ENCODE data around the gene MTUS2. TPM values are rescaled to one million over a fixed set of nuclear protein-coding genes. Genes with fewer than 3 reads are reported as not detected.

The MTUS2 gene
- total and polyA plus RNA-seq, 2 of the 8 experiments (the other 6 are each of a cell fraction or from before 2014, with no cell fraction given), result 0.18 to 0.80 TPM

- WGBS, 2 experiments (ENCODE audit: extremely low coverage in 1 of 2, insufficient coverage in 1 of 2, insufficient read length in 1 of 2, insufficient replicate concordance in 2 of 2, low coverage in 1 of 2, low lambda C conversion rate in 2 of 2, missing lambda C conversion rate in 1 of 2), result 100% methylated on average over 2 of the region's 2 CpGs; no CpG with 5 or more reads in 1 of the 2 experiments
- Histone ChIP-seq H3K4me2 (ENCODE audit: insufficient read depth in 1 of 2, low read depth in 2 of 2, low read length in 2 of 2) (no peak overlapping the region), H3K23ac (ENCODE audit: insufficient read length) (no peak overlapping the region), H3K79me1 (ENCODE audit: low read depth, low read length) (no peaks in the 10 kb centered on the region), H2BK120ac (replicated peaks; ENCODE audit: low read depth, low read length) (no peak overlapping the region), H3K23me2 (ENCODE audit: low read depth, low read length) (no peaks in the 10 kb centered on the region), H3K36me3 (ENCODE audit: control insufficient read depth in 2 of 4, insufficient read depth in 4 of 4, low read length in 3 of 4) (no peaks in the 10 kb centered on the region), H3K27ac (ENCODE audit: low read depth, low read length) (no peak overlapping the region), H3K14ac (ENCODE audit: insufficient read length) (no peak overlapping the region), H3K4ac (replicated peaks; ENCODE audit: insufficient read length, low read depth, low read length) (no peak overlapping the region), H3K56ac (replicated peaks; ENCODE audit: insufficient read length, low read depth, low read length) (no peak overlapping the region), H3K9ac (replicated peaks in 1 of 4; ENCODE audit: extremely low read depth in 1 of 4, low read depth in 3 of 4, low read length in 3 of 4) (no peak overlapping the region), H4K91ac (replicated peaks; ENCODE audit: insufficient read length, low read length) (no peak overlapping the region), H2BK15ac (ENCODE audit: low read length) (no peak overlapping the region), H3K79me2 (ENCODE audit: control insufficient read depth in 1 of 2, insufficient read depth in 2 of 2, low read length in 2 of 2) (no peaks in the 10 kb centered on the region), H3K27me3 (replicated peaks in 1 of 4; ENCODE audit: control insufficient read depth in 3 of 4, extremely low read depth in 1 of 4, insufficient read depth in 3 of 4, low read length in 3 of 4) (no peaks in the 10 kb centered on the region), H2BK20ac (ENCODE audit: low read length) (no peak overlapping the region), H2AFZ (ENCODE audit: low read length) (no peak overlapping the region), H2BK12ac (ENCODE audit: low read depth, low read length) (no peak overlapping the region), H4K8ac (ENCODE audit: extremely low read depth, insufficient read depth, low read length) (no peak overlapping the region), H3K4me3 (ENCODE audit: extremely low read depth in 1 of 4, insufficient read depth in 2 of 4, low read depth in 3 of 4, low read length in 4 of 4) (no peak overlapping the region), H3K4me1 (replicated peaks in 1 of 4; ENCODE audit: control insufficient read depth in 3 of 4, insufficient read depth in 4 of 4, low read length in 3 of 4) (no peaks in the 10 kb centered on the region), H4K5ac (ENCODE audit: insufficient read length, low read depth, low read length) (no peak overlapping the region), H3K18ac (ENCODE audit: extremely low read depth, low read length) (no peak overlapping the region), H3K9me3 (ENCODE audit: insufficient read depth in 2 of 2, low read depth in 1 of 2, low read length in 1 of 2) (no peaks in the 10 kb centered on the region), H4K20me1 (replicated peaks in 1 of 2; ENCODE audit: control insufficient read depth in 1 of 2, insufficient read depth in 2 of 2, low read length in 2 of 2) (no peaks in the 10 kb centered on the region), H2BK5ac (ENCODE audit: low read depth, low read length) (no peak overlapping the region), H2AK5ac (ENCODE audit: low read depth, low read length) (no peak overlapping the region)
- CTCF ChIA-PET (ENCODE audit: partially characterized antibody), result interaction anchor here (1.2 kb wide), 1 partner anchor 29 kb away, joined by 4 read pairs; no protein-coding TSS in a partner anchor
- no peak for FAIRE-seq
- DNase-seq (ENCODE audit: low read depth in 1 of 2, low spot score in 2 of 2), result no peak
- POLR2A ChIA-PET (ENCODE audit: partially characterized antibody), result no interaction called here
- TF ChIP-seq POLR2AphosphoS5 (IDR thresholded peaks at IDR 0.05; ENCODE audit: low read depth, low read length) (no peak), TAF7 (optimal IDR thresholded peaks at IDR 0.05; ENCODE audit: borderline replicate concordance, low read depth, low read length) (no peak), NANOG (IDR thresholded peaks at IDR 0.05; ENCODE audit: insufficient read depth, low read depth, low read length, poor library complexity, severe bottlenecking) (no peak), RXRA (IDR thresholded peaks at IDR 0.05; ENCODE audit: insufficient read depth, low read depth, low read length) (no peak), EGR1 (IDR thresholded peaks at IDR 0.05; ENCODE audit: borderline replicate concordance, low read depth, low read length) (no peak), HDAC6 (IDR thresholded peaks at IDR 0.05; ENCODE audit: low read depth, low read length) (no peak)
These were observed 38.9 kb downstream of the MTUS2 start for GRCh38 chr13:28859069-28859468.
